AG08396 (cell line): ENCODE results near the gene HPSE2.

Experiments used
- DNase-seq: peaks from one replicate; pipeline ENCODE4 v3.0.0; 2012; ENCODE audit warnings: low spot score, mixed read lengths

HPSE2 gene

GRCh38 chr10:98617906-98618520 lies 617.6 kb downstream of the HPSE2 start:
- no peak for DNase-seq

GRCh38 chr10:98613446-98613845 lies 622.2 kb downstream of the HPSE2 start:
- no peak for DNase-seq

- no peak for DNase-seq
Measured at GRCh38 chr10:98611436-98611835, 624.2 kb downstream of the HPSE2 start.

GRCh38 chr10:98610836-98611235 lies 624.8 kb downstream of the HPSE2 start:
- DNase-seq = no peak

GRCh38 chr10:98610301-98610700 lies 625.4 kb downstream of the HPSE2 start:
- DNase-seq = no peak

- no peak for DNase-seq
Measured at GRCh38 chr10:98609265-98609664, 626.4 kb downstream of the HPSE2 start.

- no peak for DNase-seq
Measured at GRCh38 chr10:98608411-98608810, 627.2 kb downstream of the HPSE2 start.

- no peak for DNase-seq
Measured at GRCh38 chr10:98602224-98602623, 633.4 kb downstream of the HPSE2 start.

GRCh38 chr10:98599032-98599610 lies 636.5 kb downstream of the HPSE2 start:
- no peak for DNase-seq

GRCh38 chr10:98596404-98596803 lies 639.2 kb downstream of the HPSE2 start:
- DNase-seq = no peak

GRCh38 chr10:98589691-98590090 lies 646.0 kb downstream of the HPSE2 start:
- DNase-seq = no peak

GRCh38 chr10:98589007-98589406 lies 646.6 kb downstream of the HPSE2 start:
- no peak for DNase-seq

- no peak for DNase-seq
Measured at GRCh38 chr10:98587156-98587837, 648.4 kb downstream of the HPSE2 start.

GRCh38 chr10:98586096-98586495 lies 649.6 kb downstream of the HPSE2 start:
- DNase-seq = no peak

GRCh38 chr10:98582363-98582762 lies 653.3 kb downstream of the HPSE2 start:
- DNase-seq = no peak

- no peak for DNase-seq
Measured at GRCh38 chr10:98577578-98577977, 658.1 kb downstream of the HPSE2 start.

GRCh38 chr10:98577168-98577567 lies 658.5 kb downstream of the HPSE2 start:
- DNase-seq = no peak

GRCh38 chr10:98576096-98576495 lies 659.6 kb downstream of the HPSE2 start:
- no peak for DNase-seq

GRCh38 chr10:98572594-98572993 lies 663.1 kb downstream of the HPSE2 start:
- DNase-seq = no peak

GRCh38 chr10:98570834-98571233 lies 664.8 kb downstream of the HPSE2 start:
- DNase-seq = no peak

- DNase-seq = no peak
Measured at GRCh38 chr10:98569853-98570252, 665.8 kb downstream of the HPSE2 start.

GRCh38 chr10:98568551-98568950 lies 667.1 kb downstream of the HPSE2 start:
- no peak for DNase-seq

- no peak for DNase-seq
Measured at GRCh38 chr10:98567391-98568133, 668.1 kb downstream of the HPSE2 start.
